K562 (cell line): ENCODE data around the gene PRR15. TPM values are rescaled to one million over a fixed set of nuclear protein-coding genes. Genes with fewer than 3 reads are reported as not detected.

Source experiments
- BCLAF1 ChIP-seq, 2 experiments: fragments of 450-650 bp in 1 of 2; IDR thresholded peaks; 2 replicates each; pipeline ENCODE4 v1.6.1; 2011 to 2017; ENCODE audit warnings: low read depth in 2 of 2, antibody characterized with exemption in 1 of 2, borderline replicate concordance in 1 of 2, low read length in 1 of 2, mild to moderate bottlenecking in 1 of 2, mixed read lengths in 1 of 2; ENCODE audit not compliant: control insufficient read depth in 1 of 2
- CSDE1 ChIP-seq, 2 experiments: fragments of 450-650 bp; IDR thresholded peaks; 2 replicates each; pipeline ENCODE4 v1.6.1; 2016; ENCODE audit warnings: mild to moderate bottlenecking in 1 of 2
- GABPA ChIP-seq: fragments of 200-800 bp; sonication (Bioruptor generic); conservative IDR thresholded peaks from 2 replicates; pipeline ENCODE4 v1.6.1; 2016; ENCODE audit warnings: low read depth, missing genetic modification characterization, missing compliant biosample characterization
- HNRNPK ChIP-seq: fragments of 200-400 bp; formaldehyde crosslinking; IDR thresholded peaks from one replicate; pipeline ENCODE4 v1.6.1; 2018; ENCODE audit warnings: mild to moderate bottlenecking, low read depth, low read length; ENCODE audit not compliant: poor library complexity, severe bottlenecking
- JUN ChIP-seq, 2 experiments: sonication (generic) in 1 of 2; formaldehyde crosslinking in 1 of 2; IDR thresholded peaks; 2 replicates each; pipeline versions ENCODE4 v1.6.1 to v1.8.0; 2012 to 2022; ENCODE audit warnings: borderline replicate concordance in 2 of 2, mild to moderate bottlenecking in 2 of 2, improper control_type of control experiment in 1 of 2, low read depth in 1 of 2, low read length in 1 of 2, missing genetic modification reagents in 1 of 2
- PBX2 ChIP-seq, 2 experiments: IDR thresholded peaks in 1 of 2; conservative IDR thresholded peaks in 1 of 2; 2 replicates each; pipeline ENCODE4 v1.6.1; 2016; ENCODE audit warnings: low read depth in 2 of 2, mild to moderate bottlenecking in 1 of 2, missing compliant biosample characterization in 1 of 2, missing genetic modification characterization in 1 of 2, moderate library complexity in 1 of 2
- PTRF ChIP-seq: fragments of 450-650 bp; IDR thresholded peaks from 2 replicates; pipeline ENCODE4 v1.6.1; 2016; ENCODE audit warnings: mild to moderate bottlenecking, missing genetic modification characterization, missing compliant biosample characterization
- RBM14 ChIP-seq: fragments of 200-400 bp; formaldehyde crosslinking; IDR thresholded peaks from 2 replicates; pipeline ENCODE4 v1.6.1; 2018; ENCODE audit warnings: low read depth, mild to moderate bottlenecking, low read length, moderate library complexity, borderline replicate concordance; ENCODE audit not compliant: insufficient read depth
- SIRT6 ChIP-seq: IDR thresholded peaks from one replicate; pipeline ENCODE4 v1.6.1; 2012; ENCODE audit warnings: low read depth, mild to moderate bottlenecking, control low read depth, inconsistent platforms, low read length, moderate library complexity
- SMARCE1 ChIP-seq: fragments of 450-650 bp; IDR thresholded peaks from 2 replicates; pipeline ENCODE4 v1.7.1; 2016; ENCODE audit warnings: mild to moderate bottlenecking
- SOX6 ChIP-seq: fragments of 450-650 bp; IDR thresholded peaks from 2 replicates; pipeline ENCODE4 v1.6.1; 2014; ENCODE audit warnings: mild to moderate bottlenecking
- TCF7 ChIP-seq: sonication (generic); IDR thresholded peaks from 2 replicates; pipeline ENCODE4 v1.6.1; 2016; ENCODE audit warnings: antibody characterized with exemption, borderline replicate concordance
- ZFP91 ChIP-seq: sonication (generic); formaldehyde crosslinking; IDR thresholded peaks from 2 replicates; pipeline ENCODE4 v1.8.0; 2022; ENCODE audit warnings: mild to moderate bottlenecking, missing genetic modification reagents
- ZNF512 ChIP-seq: IDR thresholded peaks from 2 replicates; pipeline ENCODE4 v1.6.1; 2016; ENCODE audit warnings: missing genetic modification characterization, missing compliant biosample characterization
- polyA plus RNA-seq, 8 experiments: library from polyadenylated mRNA; depleted of rRNA in 4 of 8; stranded (reverse) in 5 of 8; unstranded in 3 of 8; fragments of >200 nt; fragmentation: Nextera tagmentation in 2 of 8; fragmentation: Illumina TruSeq in 1 of 8; extraction: Ambion mirVana in 2 of 8; extraction: Trizol in 1 of 8; gene quantifications; 2 replicates each; pipeline versions ENCODE4 v1.2.1 to v1.2.3, GENCODE V29; 2011 to 2014; ENCODE audit warnings: inconsistent platforms in 1 of 8, missing spikeins in 1 of 8
- total RNA-seq, 7 experiments: library from RNA; depleted of rRNA in 6 of 7; stranded (reverse); fragments of >200 nt in 6 of 7; fragmentation: Illumina TruSeq in 2 of 7; extraction: Trizol in 2 of 7; gene quantifications; 2 replicates each; pipeline versions ENCODE4 v1.2.1 to v1.2.3, GENCODE V29; 2011 to 2021; ENCODE audit warnings: low replicate concordance in 1 of 7
- TF ChIP-seq, protein P1 (sequence below), 2 experiments: fragments of 450-650 bp in 1 of 2; sonication (generic) in 1 of 2; formaldehyde crosslinking in 1 of 2; IDR thresholded peaks in 1 of 2; conservative IDR thresholded peaks in 1 of 2; 2 replicates each; pipeline versions ENCODE4 v1.6.1 to v1.8.1; 2016 to 2023; ENCODE audit warnings: mild to moderate bottlenecking in 2 of 2, moderate library complexity in 2 of 2, inconsistent platforms in 1 of 2, missing genetic modification reagents in 1 of 2

PRR15 gene
- total and polyA plus RNA-seq, 9 of the 15 experiments (the other 6 are each of a cell fraction or from before 2014, with no cell fraction given): not detected

DNA sequence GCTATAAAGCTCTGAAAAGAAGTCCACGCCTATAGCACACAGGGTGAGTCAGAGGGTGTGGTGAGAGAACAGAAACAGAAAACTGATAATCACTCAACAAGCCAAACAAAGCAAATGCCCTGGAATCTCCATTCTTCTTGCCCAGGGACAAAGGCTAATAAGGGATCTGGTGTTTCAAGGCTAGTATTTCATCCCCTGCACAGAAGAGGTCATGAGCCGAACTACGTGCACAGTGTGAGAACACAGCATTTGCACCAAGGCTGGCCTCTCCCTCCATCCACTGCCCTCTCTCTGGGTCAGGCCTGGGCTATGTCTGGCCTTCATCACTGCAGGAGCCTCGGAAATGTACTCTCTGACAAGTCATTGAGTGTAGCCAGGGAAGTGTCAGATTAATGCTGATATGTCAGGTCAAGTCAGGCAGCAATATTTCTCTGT lies 42.7 kb downstream of the PRR15 start (continued):
- TF ChIP-seq JUN (IDR thresholded peaks at IDR 0.05; ENCODE audit: borderline replicate concordance, low read depth, low read length) (0 out of 2 replicates have a peak, but pooled peaks have one; percentile 42), JUN (CRISPR knock-in tag; IDR thresholded peaks at IDR 0.05; ENCODE audit: borderline replicate concordance) (no peak), PBX2 (CRISPR knock-in tag; IDR thresholded peaks at IDR 0.05; ENCODE audit: low read depth) (no peak), PBX2 (tag; conservative IDR thresholded peaks at IDR 0.05; ENCODE audit: low read depth) (peak; percentile 72), GABPA (tag) (no peak), SMARCE1 (peak; percentile 50; the same call in 1 of the 2 replicates), BCLAF1 (IDR thresholded peaks at IDR 0.05; ENCODE audit: borderline replicate concordance in 1 of 2, control insufficient read depth in 1 of 2, low read depth in 2 of 2, low read length in 1 of 2) (no peak), CSDE1 (IDR thresholded peaks at IDR 0.05) (no peak), RBM14 (no peak), PTRF (tag) (no peak), SIRT6 (no peak), TCF7 (no peak), ZFP91 (CRISPR knock-in tag) (no peak), ZNF512 (tag) (no peak), HNRNPK (no peak), SOX6 (peak; percentile 68; the same call in 1 of the 2 replicates)
- TF ChIP-seq, protein P1, sequence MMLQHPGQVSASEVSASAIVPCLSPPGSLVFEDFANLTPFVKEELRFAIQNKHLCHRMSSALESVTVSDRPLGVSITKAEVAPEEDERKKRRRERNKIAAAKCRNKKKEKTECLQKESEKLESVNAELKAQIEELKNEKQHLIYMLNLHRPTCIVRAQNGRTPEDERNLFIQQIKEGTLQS (IDR thresholded peaks at IDR 0.05): peak; percentile 77
- TF ChIP-seq, protein P1 (CRISPR knock-in tag; conservative IDR thresholded peaks at IDR 0.05): no peak
